DOHH2 (cell line): ENCODE data around the gene MUC5B.

ENCODE experiments used
- H3F3A ChIP-seq: fragments of 200-600 bp; sonication (generic), shearing (Covaris generic); 2 replicates; pipeline ENCODE4 v1.6.0; 2016; ENCODE audit warnings: antibody characterized with exemption, mild to moderate bottlenecking; ENCODE audit not compliant: control insufficient read depth, insufficient read depth
- H3K27ac ChIP-seq: fragments of 200-600 bp; sonication (generic); 2 replicates; pipeline ENCODE4 v1.5.1; 2014; ENCODE audit warnings: low read depth, mild to moderate bottlenecking, low read length, moderate library complexity
- H3K27me3 ChIP-seq: fragments of 200-600 bp; sonication (generic); 2 replicates; pipeline ENCODE4 v1.6.1; 2014; ENCODE audit warnings: mild to moderate bottlenecking, low read length, mixed read lengths; ENCODE audit not compliant: control insufficient read depth
- H3K36me3 ChIP-seq: fragments of 200-600 bp; sonication (generic); 2 replicates; pipeline ENCODE4 v1.6.1; 2014; ENCODE audit warnings: mild to moderate bottlenecking, low read length, moderate library complexity, mixed read lengths; ENCODE audit not compliant: control insufficient read depth
- H3K4me1 ChIP-seq: fragments of 200-600 bp; sonication (generic); 2 replicates; pipeline ENCODE4 v1.6.1; 2014; ENCODE audit warnings: mild to moderate bottlenecking, low read length, mixed read lengths; ENCODE audit not compliant: control insufficient read depth
- H3K4me2 ChIP-seq: fragments of 200-600 bp; sonication (generic); 2 replicates; pipeline ENCODE4 v1.6.0; 2014; ENCODE audit warnings: mild to moderate bottlenecking, low read length, moderate library complexity
- H3K4me3 ChIP-seq: fragments of 200-600 bp; sonication (generic); 2 replicates; pipeline ENCODE4 v1.5.1; 2014; ENCODE audit warnings: mild to moderate bottlenecking, low read length, mixed read lengths
- H3K79me2 ChIP-seq: fragments of 200-600 bp; sonication (generic); 2 replicates; pipeline ENCODE4 v1.6.1; 2014; ENCODE audit warnings: mild to moderate bottlenecking, low read length, mixed read lengths; ENCODE audit not compliant: control insufficient read depth
- H3K9me2 ChIP-seq: fragments of 200-600 bp; sonication (generic); replicated peaks from 2 replicates; pipeline ENCODE4 v1.6.1; 2014; ENCODE audit warnings: mild to moderate bottlenecking, low read length, mixed read lengths; ENCODE audit not compliant: control insufficient read depth
- H3K9me3 ChIP-seq: fragments of 200-600 bp; sonication (generic); 2 replicates; pipeline ENCODE4 v1.6.1; 2014; ENCODE audit warnings: antibody characterized with exemption, low read length, mixed read lengths; ENCODE audit not compliant: control insufficient read depth, insufficient read depth
- H4K20me1 ChIP-seq: fragments of 200-600 bp; sonication (generic); 2 replicates; pipeline ENCODE4 v1.6.0; 2014; ENCODE audit warnings: low read depth, mild to moderate bottlenecking, antibody characterized with exemption, low read length, moderate library complexity; ENCODE audit not compliant: control insufficient read depth, insufficient read depth
- EZH2phosphoT487 ChIP-seq: fragments of 200-600 bp; sonication (generic); IDR thresholded peaks from 2 replicates; pipeline ENCODE4 v1.6.1; 2017; ENCODE audit warnings: borderline replicate concordance, mild to moderate bottlenecking, antibody characterized with exemption, low read length, moderate library complexity, mixed read lengths
- TF ChIP-seq, protein P1 (sequence below): fragments of 200-600 bp; sonication (generic); IDR thresholded peaks from one replicate; pipeline ENCODE4 v1.5.1; 2014; ENCODE audit warnings: antibody characterized with exemption, mild to moderate bottlenecking, low read depth, low read length; ENCODE audit not compliant: poor library complexity, severe bottlenecking

The MUC5B gene

DNA sequence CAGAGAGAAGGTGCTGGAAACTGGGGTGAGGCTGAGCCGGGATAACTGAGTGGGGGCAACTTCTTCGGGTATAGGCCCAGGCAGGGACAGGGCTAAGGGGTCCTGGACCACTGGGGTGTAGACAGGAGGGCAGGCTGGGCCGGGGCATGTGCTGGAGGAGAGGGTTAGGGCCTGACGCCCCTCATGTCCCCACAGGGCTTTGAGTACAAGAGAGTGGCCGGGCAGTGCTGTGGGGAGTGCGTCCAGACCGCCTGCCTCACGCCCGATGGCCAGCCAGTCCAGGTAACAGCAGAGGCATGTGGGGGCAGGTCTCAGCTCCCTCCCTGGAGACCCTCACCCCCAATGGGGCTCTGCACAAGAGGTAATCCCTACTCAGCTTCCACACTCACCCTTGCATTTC lies 36.7 kb downstream of the MUC5B start:
- Histone ChIP-seq H4K20me1 (no peaks in the 10 kb centered on the region), H3K27ac (no peak overlapping the region), H3K36me3 (no peaks in the 10 kb centered on the region), H3K79me2 (no peaks in the 10 kb centered on the region), H3K4me2 (no peak overlapping the region), H3K9me3 (no peaks in the 10 kb centered on the region), H3F3A (no peaks in the 10 kb centered on the region), H3K4me3 (no peak overlapping the region), H3K27me3 (no peaks in the 10 kb centered on the region), H3K4me1 (peaks cover 11% of the 10 kb centered on the region), H3K9me2 (no peaks in the 10 kb centered on the region)
- TF ChIP-seq, protein P1, sequence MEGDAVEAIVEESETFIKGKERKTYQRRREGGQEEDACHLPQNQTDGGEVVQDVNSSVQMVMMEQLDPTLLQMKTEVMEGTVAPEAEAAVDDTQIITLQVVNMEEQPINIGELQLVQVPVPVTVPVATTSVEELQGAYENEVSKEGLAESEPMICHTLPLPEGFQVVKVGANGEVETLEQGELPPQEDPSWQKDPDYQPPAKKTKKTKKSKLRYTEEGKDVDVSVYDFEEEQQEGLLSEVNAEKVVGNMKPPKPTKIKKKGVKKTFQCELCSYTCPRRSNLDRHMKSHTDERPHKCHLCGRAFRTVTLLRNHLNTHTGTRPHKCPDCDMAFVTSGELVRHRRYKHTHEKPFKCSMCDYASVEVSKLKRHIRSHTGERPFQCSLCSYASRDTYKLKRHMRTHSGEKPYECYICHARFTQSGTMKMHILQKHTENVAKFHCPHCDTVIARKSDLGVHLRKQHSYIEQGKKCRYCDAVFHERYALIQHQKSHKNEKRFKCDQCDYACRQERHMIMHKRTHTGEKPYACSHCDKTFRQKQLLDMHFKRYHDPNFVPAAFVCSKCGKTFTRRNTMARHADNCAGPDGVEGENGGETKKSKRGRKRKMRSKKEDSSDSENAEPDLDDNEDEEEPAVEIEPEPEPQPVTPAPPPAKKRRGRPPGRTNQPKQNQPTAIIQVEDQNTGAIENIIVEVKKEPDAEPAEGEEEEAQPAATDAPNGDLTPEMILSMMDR, result no peak
- no peak for TF ChIP-seq EZH2phosphoT487

DNA sequence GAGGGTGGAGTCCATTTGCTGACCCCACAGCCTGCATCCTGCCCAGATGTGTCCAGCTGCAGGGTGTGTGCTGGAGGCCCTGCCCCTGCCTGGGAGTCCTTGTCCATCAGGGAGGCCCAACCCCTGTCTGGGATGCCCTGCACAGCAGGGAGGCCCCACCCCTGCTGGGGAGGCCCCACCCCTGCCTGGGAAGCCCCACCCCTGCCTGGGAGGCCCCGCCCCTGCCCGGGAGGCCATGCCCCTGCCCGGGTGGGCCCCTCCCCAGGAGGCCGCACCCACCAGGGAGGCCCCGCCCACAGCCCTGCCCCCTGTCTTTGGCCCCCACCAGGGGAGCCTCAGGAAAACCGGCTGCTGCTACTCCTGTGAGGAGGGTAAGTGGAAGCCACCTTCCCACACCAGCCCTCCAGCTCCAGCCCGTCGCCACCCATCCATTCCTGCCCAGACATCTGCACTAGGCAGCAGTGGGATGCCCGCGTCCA lies 37.2 kb downstream of the MUC5B start:
- no peaks in the 10 kb centered on the region for H3K79me2 ChIP-seq
- H3F3A ChIP-seq, result no peaks in the 10 kb centered on the region
- no peak for TF ChIP-seq EZH2phosphoT487
- TF ChIP-seq, protein P1, result no peak
- H3K9me2 ChIP-seq, result no peaks in the 10 kb centered on the region
- H3K4me2 ChIP-seq, result no peak overlapping the region
- no peaks in the 10 kb centered on the region for H3K27me3 ChIP-seq
- peaks cover 11% of the 10 kb centered on the region for H3K4me1 ChIP-seq
- H3K27ac ChIP-seq, result no peak overlapping the region
- peaks cover 4% of the 10 kb centered on the region; the same call in 1 of the 2 replicates for H3K9me3 ChIP-seq
- no peak overlapping the region for H3K4me3 ChIP-seq
- H4K20me1 ChIP-seq, result no peaks in the 10 kb centered on the region
- no peaks in the 10 kb centered on the region for H3K36me3 ChIP-seq

DNA sequence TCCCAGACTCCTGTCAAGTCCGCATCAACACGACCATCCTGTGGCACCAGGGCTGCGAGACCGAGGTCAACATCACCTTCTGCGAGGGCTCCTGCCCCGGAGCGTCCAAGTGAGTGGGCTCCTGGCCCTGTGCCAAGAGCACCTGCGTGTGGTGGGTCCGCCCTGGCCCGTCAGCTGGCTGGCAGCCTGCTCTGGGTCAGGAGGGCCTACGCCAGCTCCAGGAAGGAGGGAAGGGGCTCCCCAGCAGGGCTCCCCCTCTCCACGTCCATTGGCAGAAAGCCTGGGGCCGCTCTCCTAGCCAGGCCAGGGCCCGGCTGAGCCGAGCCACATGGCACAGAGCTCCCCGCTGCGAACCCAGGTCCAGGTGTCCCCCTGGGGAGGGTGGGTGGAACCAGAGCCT lies 37.8 kb downstream of the MUC5B start:
- H3K4me2 ChIP-seq, result no peak overlapping the region
- H3K9me2 ChIP-seq, result no peaks in the 10 kb centered on the region
- no peaks in the 10 kb centered on the region for H4K20me1 ChIP-seq
- H3K36me3 ChIP-seq, result no peaks in the 10 kb centered on the region
- peaks cover 10% of the 10 kb centered on the region; the same call in 1 of the 2 replicates for H3K9me3 ChIP-seq
- no peak overlapping the region for H3K27ac ChIP-seq
- TF ChIP-seq, protein P1, result no peak
- no peak for TF ChIP-seq EZH2phosphoT487
- H3F3A ChIP-seq, result no peaks in the 10 kb centered on the region
- H3K4me1 ChIP-seq, result peaks cover 11% of the 10 kb centered on the region
- no peaks in the 10 kb centered on the region for H3K79me2 ChIP-seq
- no peaks in the 10 kb centered on the region for H3K27me3 ChIP-seq
- H3K4me3 ChIP-seq, result no peak overlapping the region
